Stimulated activated CD8-positive, alpha-beta memory T cell treated with anti-CD3 and anti-CD28 coated beads, Interleukin-7, amount 100 ng/mL, for 1 hour (primary cell): ENCODE results near the gene ARHGAP26.

Experiments used
- DNase-seq, 2 donors: peaks; one replicate each; pipeline ENCODE4 v3.0.0-alpha.2; 2020; ENCODE audit warnings: low read depth in 2 of 2

The ARHGAP26 gene

GRCh38 chr5:143271431-143271830, 501.3 kb downstream of the ARHGAP26 start:
- no peak for DNase-seq

GRCh38 chr5:143274952-143275351, 504.8 kb downstream of the ARHGAP26 start:
- no peak for DNase-seq

- DNase-seq = no peak
These were observed 505.6 kb downstream of the ARHGAP26 start for GRCh38 chr5:143275512-143276363.

GRCh38 chr5:143277536-143277935, 507.4 kb downstream of the ARHGAP26 start:
- DNase-seq = no peak
